Hepatocyte (in vitro differentiated cells): ENCODE data around the gene TSN.

Experiments
- EZH2phosphoT487 ChIP-seq: fragments of 200-600 bp; sonication (generic); IDR thresholded peaks from one replicate; pipeline ENCODE4 v1.6.1; 2018; ENCODE audit warnings: antibody characterized with exemption, mild to moderate bottlenecking, low read depth, moderate library complexity; ENCODE audit not compliant: unreplicated experiment, severe bottlenecking
- TF ChIP-seq, protein P1 (sequence below): fragments of 200-600 bp; sonication (generic); IDR thresholded peaks from 2 replicates; pipeline ENCODE4 v1.5.1; 2016; ENCODE audit warnings: antibody characterized with exemption, mild to moderate bottlenecking; ENCODE audit not compliant: poor library complexity

DNA sequence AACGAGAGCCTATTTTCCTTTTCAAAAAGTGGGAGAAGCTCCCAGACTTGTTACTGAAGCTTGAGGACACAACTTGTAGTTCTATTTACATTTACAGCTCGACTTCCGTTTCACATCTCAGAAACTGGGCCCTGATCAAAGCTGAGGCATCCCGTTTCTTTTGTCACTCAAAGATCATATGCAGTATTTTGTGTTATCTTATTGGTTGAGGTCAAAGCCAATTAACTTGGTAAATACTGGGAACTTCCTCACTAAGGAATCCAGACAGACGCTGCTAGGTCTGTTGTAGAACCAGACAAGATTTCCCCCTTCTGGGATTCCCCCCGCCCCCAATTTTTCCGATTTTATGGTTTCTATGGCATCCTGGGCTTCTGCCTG lies 50.3 kb downstream of the TSN start:
- TF ChIP-seq, protein P1, sequence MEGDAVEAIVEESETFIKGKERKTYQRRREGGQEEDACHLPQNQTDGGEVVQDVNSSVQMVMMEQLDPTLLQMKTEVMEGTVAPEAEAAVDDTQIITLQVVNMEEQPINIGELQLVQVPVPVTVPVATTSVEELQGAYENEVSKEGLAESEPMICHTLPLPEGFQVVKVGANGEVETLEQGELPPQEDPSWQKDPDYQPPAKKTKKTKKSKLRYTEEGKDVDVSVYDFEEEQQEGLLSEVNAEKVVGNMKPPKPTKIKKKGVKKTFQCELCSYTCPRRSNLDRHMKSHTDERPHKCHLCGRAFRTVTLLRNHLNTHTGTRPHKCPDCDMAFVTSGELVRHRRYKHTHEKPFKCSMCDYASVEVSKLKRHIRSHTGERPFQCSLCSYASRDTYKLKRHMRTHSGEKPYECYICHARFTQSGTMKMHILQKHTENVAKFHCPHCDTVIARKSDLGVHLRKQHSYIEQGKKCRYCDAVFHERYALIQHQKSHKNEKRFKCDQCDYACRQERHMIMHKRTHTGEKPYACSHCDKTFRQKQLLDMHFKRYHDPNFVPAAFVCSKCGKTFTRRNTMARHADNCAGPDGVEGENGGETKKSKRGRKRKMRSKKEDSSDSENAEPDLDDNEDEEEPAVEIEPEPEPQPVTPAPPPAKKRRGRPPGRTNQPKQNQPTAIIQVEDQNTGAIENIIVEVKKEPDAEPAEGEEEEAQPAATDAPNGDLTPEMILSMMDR = no peak
- no peak for TF ChIP-seq EZH2phosphoT487
